ENCODE results near the gene FGF2.
"Not testable (repeated sequence)": the region's sequence is repeated elsewhere in the genome, so short reads cannot be mapped to it uniquely, and the experiment has no call there.

FGF2 gene

DNA sequence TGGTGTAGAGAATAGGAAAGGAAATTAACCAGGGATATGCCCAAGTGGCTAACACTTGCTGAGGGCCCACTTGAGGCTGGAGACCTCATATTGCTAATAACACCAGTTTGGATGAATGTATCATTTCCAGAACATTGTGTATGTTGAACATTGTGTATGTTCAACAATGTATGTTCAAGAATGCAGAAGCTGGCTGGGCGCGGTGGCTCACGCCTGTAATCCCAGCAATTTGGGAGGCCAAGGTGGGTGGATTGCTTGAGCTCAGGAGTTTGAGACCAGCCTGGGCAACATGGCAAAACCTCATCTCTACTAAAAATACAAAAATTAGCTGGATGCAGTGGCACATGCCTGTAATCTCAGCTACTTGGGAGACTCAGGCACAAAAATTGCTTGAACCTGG lies 23.2 kb downstream of the FGF2 start:
- not testable (repeated sequence) for DNase-seq

- DNase-seq, result no peak
Observed at GRCh38 chr4:122851568-122851967, 24.9 kb downstream of the FGF2 start.

DNA sequence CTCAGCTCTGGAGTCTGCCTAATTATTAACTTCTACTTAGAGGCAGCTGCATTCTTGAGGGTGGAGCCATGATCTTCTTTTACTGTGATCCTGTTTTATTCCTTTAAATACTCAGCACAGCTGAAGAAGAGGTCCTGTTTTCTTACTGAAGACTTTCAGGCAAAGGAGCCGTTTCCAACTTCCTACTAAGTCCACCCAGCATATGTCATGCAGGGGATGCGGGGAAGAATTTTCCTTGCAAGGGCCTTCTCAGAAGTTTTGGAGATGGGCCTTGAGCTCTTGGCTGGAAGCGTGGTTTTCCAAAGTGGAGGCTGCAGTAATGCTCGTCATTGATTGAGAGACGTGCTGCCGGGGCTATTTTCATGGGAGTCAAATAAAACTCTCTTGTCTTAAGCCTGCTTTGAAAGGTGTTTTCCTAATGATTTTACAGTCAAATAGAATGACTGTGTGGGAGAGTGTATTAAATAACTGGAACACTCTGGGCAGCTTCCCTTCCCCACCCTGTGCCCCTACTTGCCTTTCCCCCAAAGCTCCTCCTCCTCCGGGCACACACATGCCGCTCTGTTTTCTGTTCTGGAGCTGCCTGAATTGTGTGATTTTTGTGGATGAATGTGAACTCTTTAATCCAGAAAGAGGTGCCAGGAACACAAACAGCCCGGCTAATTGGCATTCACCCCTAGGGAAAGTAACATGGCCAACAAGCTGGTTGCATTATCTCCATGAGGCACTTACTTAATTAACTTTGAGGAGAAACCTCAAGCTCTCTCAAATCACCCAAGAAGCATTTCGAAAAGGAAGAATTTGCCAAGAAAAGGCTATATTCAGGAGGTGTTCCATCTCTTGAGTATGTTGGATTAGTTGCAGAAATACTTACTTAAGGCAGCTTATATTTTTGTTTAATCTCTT lies 28.1 kb downstream of the FGF2 start:
- DNase-seq, result no peak

GRCh38 chr4:122855353-122855890 lies 28.8 kb downstream of the FGF2 start:
- no peak for DNase-seq

GRCh38 chr4:122857160-122857559 lies 30.5 kb downstream of the FGF2 start:
- DNase-seq, result no peak

DNA sequence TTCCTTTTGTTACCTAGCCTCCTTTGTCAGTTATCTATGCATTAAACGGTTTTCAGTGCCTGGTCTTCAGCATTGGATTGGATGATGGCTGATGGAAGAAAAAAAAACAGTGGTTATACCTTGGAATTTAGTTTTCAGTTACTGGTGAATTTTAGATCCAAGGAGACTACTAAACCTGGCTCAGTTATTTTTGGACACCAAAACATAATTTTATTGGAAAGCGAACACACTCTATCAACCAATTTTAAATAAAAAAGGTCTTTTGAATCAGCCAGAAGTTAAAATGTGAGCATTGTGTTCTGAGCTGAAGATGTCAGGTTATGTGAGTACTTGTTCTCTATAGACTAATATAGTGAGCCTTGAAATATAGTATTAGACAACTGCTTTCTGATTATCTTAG lies 32.1 kb downstream of the FGF2 start:
- DNase-seq, result no peak

DNA sequence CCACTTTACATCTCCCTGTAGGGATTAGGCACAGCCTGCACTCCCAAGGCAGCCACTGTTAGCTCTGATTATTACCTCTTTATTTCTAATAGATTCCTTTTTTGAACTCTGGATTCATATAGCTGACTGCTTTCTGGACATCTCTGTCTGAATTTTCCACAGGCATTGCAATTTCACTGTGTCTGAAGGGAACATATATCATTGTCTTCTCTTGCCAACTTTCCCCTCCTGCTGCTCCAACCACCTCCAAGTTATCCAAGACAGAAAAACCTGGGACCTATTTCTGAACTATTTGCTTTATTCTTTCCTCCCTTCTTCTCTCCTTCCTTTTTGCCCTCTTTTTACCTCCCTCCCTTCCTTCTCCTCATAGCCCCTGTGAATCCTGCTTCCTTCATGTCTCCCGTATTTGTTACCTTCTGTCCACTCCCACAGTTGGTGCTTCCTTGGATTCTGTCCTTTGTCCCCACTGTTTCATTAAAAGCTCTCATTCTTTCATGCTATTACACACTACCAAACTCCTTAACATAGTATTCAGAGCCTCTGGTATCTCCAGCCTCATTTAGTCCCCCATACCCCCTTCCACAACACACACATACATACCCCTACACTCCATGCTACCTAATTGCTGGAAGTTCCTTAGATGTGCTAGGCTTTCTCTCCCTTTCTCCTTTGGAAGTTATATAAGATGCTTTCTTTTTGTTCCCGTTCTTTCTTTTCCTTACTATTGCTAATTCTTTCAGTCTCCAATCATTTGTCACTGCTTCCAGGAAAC lies 34.7 kb downstream of the FGF2 start:
- DNase-seq, result no peak

- no peak for DNase-seq
Observed at GRCh38 chr4:122863639-122864038, 37.0 kb downstream of the FGF2 start.

GRCh38 chr4:122865425-122865824 lies 38.8 kb downstream of the FGF2 start:
- DNase-seq, result no peak

- DNase-seq, result not testable (repeated sequence)
Observed at GRCh38 chr4:122868235-122868634, 41.6 kb downstream of the FGF2 start.

DNA sequence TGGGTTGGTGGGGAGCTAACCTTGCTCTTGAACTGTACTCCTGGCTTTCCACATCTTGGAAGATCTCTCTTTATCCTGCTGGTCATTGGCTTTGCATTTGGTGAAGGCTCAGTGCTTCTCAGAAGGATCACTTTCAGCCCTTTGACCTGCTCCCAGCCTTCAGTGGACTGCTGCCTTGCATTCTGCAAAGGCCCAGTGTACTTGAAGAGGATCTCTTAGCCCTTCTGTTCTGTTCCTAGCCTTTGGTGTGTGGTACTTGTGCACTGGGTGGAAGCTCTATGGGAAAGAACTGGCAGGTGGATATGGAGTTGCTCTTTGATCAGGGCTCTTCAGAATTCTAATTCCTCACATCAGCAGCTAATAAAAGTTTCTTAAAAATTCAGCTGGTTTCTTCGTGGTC lies 46.5 kb downstream of the FGF2 start:
- no peak for DNase-seq

- no peak for DNase-seq
Observed at GRCh38 chr4:122873821-122874593, 47.4 kb downstream of the FGF2 start.

DNA sequence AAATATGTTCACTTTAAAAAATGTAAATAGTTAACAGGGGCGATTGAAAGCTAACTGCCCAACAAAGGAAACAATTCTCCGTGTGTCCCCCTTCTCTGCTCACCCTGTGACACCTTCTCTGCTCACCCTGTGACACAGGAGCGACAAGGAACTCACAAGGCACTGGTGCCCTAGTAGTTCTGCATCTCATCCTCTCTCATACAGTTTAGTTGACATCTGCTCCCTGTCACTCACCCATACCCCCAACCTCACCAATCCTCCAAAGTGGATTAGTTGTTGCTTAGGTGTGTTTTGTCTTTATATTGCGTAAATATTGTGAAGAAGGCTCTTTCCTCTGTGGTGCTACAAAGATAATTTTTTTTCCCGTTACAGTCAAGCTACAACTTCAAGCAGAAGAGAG lies 49.3 kb downstream of the FGF2 start:
- DNase-seq, result no peak

DNA sequence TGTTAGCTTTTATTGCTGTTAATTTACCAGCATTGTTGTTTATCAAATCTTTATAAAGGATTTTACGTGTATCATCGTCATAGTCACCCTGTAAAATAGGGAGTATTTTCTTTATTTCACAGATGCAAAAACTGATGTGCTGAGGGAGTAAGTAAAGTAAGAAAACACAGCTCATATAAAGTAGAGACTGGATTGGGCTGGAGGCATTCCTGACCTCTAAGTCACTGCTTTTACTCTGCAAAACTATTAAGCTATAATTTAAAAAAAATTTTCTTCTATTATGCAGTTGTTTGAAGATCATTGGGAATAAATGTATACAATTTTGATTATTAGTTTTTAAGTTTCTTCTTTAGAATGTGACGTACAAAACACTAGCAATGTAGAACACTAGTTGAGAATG lies 49.8 kb downstream of the FGF2 start:
- DNase-seq, result no peak

DNA sequence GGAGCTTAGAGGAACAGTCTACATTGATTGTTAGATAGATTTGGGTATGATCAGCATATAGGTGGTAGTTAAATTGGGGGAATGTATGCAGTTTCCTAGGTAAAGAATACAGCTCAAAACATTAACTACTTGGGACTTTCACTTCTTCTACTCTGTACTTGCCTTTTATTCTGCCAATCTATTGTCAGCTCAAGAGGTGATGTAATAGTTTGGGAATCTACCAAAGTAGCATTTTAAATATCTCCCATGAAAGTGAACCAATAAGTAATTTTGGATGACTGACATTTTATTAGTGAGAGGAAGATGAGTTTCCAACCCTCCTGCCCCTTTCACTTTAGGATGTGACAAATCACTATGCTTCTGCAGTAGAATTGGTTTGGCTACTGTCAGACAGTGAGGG lies 52.4 kb downstream of the FGF2 start:
- no peak for DNase-seq

DNA sequence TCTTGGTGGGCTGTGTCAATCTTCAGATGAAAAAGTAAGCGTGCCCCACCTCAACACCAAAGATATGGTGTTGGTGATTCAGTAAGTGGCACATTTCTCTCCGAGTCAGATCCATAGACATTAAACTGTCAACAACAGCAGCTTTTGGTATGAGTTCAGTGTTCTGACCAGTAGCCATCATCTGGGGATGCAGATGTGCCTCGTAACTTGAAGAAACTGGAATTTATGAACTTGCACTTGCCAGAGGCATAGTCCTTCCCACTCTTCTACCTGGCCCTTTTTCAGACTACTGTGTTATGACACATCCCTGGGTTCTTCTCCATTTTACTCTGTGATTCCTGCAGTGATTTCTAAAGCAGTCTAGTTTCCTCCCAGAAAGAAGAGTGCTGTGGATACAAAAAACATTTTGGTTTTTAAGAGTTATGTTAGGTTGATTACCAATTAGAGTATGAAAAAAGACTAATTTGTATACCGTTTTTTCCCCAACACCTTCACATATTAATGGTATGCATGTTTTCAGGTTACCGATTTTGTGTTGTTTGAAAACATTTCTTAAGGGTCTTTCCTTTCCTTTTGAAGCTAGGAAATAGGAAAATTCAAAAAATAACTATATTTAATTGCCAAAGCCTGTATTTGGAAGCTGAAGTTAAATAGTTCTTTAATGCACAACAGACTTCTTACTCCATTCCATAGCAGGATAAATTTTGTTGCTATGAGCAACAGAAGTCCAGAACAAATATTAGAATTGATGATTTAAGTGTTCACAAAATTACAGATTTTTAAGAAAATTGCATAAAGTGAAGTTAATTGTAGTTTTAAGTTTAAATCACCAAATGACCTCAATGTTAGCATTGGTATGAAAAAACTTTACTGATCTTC lies 56.5 kb downstream of the FGF2 start:
- DNase-seq, result no peak

- DNase-seq, result no peak
Observed at GRCh38 chr4:122884499-122884898, 57.9 kb downstream of the FGF2 start.

DNA sequence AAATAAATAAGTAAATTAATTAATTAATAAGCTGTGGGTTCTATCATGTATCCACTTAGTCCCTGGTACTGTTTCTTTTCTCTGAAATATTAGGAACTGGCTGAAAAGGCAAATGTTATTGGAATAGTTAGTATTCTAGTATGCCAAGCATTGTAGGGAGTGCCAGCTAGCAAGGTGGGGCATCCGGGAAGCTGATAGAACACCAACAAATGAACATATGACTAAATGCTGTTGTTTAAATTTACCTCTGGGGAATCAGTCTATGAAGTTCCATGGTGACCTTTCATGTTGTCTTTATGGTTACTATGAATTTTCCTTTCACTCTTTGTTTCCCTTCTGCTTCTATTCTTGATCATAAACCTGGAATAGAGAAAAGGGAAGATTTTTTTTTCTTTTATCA lies 63.1 kb downstream of the FGF2 start:
- DNase-seq, result no peak

- DNase-seq, result no peak
Observed at GRCh38 chr4:122890147-122890795, 63.6 kb downstream of the FGF2 start.

- DNase-seq, result no peak
Observed at GRCh38 chr4:122894827-122895226, 68.2 kb downstream of the FGF2 start.

- DNase-seq, result no peak
Observed at GRCh38 chr4:122895336-122895995, 68.8 kb downstream of the FGF2 start.
